ENCODE data around the gene CS.

CS gene

DNA sequence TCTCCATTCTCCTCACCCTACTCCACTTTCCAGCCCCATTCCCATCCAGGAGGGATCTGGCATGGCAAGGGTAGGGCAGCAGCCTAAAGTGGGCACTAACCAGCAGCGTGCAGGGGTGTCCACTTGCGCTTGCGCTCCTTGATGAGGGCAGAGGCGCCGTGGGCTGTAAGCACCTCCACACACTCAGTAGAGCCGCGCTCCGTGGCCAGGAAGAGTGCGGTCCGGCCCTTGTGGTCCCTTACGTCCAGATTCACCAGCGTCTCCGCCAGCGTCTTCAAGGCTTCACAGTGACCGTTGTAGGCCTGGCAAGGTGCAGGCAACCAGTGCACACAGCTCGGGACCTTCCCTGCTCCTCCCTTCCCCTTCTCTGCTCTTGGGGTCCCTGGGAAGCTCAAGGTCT is 52.2 kb downstream of the CS start:
- no peak for DNase-seq (ENCODE audit: low read depth, low spot score)

GRCh38 chr12:56244494-56244893 is 55.6 kb downstream of the CS start:
- no peak for DNase-seq (ENCODE audit: low read depth, low spot score)

GRCh38 chr12:56243731-56244181 is 56.4 kb downstream of the CS start:
- DNase-seq (ENCODE audit: low read depth, low spot score): no peak

DNA sequence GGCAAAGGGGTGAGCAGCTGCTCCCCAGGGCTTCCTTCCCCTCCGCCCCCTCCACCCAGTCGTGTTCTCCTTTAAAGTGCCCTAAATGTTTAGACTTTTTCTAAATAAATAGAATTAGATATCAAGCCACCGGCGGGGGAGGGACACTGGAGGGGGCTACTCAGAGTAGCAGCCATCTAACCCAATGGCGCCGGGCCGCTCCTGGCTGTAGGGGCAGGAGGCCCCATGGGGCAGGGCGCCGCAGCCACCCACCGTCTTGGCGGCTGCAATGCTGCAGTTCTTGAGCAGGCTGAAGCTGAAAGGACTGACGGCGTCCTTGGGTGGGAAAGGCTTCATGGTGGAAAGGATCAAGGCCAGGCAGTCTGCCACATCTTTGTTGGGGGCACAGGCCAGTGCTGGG is 57.1 kb downstream of the CS start:
- no peak for DNase-seq (ENCODE audit: low read depth, low spot score)

- DNase-seq (ENCODE audit: low read depth, low spot score): no peak
Measured at GRCh38 chr12:56241424-56242303, 58.5 kb downstream of the CS start.

DNA sequence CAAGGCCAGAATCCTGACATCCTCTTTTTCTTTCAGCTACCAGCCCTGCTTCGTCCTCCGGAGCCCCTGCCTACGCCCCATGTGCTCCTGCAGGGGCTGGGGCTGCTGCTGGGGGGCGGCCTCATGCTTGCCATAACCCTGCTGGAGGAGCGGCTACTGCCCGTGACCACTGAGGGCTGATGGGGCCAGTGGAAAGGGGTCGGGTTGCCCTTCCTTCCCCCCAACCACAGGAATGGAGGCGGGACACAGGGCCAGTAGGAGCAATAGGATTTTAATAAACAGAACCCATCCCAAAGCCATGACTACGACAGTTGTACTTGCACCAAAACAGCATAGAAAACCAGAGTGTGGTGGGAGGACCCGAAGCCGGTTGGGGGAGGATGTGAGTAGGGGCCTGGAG is 62.6 kb downstream of the CS start:
- DNase-seq (ENCODE audit: low read depth, low spot score): no peak

GRCh38 chr12:56236985-56237384 is 63.1 kb downstream of the CS start:
- no peak for DNase-seq (ENCODE audit: low read depth, low spot score)

DNA sequence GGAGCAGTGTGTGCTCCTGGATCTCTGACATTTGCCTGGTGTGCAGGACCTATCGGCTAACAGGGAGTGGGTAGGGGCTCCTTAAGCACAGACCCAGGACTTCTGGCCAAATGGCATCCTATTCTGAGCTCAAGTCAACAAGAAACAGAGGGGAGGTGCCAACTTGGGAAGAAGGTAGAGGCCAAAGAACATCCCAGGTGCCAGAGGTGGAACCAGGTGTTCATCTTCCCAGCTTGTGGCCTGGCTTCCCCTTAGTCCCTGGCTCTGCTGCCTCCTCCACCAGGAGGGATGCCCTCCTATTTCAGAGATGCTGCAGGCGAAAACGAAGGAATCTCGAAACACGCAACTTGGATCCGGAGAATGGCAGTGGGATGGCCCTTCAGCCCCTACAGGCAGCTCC is 64.0 kb downstream of the CS start:
- DNase-seq (ENCODE audit: low read depth, low spot score): no peak

DNA sequence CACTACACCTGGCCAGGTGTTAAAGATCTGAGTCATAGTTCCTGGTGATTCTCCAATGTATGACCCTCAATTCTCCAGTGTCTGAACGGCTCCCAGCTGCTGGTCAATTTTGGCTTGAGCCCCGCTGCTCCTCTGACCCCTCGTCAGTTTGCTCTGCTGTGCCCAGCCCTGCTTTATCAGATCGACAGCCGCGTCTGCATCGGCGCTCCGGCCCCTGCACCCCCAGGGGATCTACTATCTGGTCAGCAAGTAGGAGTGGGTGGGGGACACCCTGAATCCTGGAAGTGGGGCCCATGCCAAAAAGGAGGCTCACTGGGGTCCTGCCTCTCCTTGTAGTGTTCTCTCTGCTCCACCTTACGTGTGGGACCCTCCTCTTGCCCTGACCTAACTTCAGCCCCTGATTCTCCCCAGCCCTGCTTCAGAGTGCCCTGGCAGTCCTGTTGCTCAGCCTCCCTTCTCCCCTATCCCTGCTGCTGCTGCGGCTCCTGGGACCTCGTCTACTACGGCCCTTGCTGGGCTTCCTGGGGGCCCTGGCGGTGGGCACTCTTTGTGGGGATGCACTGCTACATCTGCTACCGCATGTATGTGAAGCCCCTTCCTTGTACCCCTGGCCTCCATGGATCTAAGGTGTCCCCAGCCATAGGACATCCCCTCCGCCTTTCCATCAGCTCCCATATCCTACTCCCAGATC is 65.2 kb downstream of the CS start:
- no peak for DNase-seq (ENCODE audit: low read depth, low spot score)

DNA sequence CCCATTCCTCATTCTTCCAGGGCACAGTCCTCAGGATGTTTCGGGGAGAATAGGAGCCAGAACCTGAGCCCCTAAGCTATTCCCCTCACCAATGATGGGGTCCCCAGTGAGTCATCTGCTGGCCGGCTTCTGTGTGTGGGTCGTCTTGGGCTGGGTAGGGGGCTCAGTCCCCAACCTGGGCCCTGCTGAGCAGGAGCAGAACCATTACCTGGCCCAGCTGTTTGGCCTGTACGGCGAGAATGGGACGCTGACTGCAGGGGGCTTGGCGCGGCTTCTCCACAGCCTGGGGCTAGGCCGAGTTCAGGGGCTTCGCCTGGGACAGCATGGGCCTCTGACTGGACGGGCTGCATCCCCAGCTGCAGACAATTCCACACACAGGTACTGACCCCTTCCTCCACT is 68.9 kb downstream of the CS start:
- DNase-seq (ENCODE audit: low read depth, low spot score): no peak

DNA sequence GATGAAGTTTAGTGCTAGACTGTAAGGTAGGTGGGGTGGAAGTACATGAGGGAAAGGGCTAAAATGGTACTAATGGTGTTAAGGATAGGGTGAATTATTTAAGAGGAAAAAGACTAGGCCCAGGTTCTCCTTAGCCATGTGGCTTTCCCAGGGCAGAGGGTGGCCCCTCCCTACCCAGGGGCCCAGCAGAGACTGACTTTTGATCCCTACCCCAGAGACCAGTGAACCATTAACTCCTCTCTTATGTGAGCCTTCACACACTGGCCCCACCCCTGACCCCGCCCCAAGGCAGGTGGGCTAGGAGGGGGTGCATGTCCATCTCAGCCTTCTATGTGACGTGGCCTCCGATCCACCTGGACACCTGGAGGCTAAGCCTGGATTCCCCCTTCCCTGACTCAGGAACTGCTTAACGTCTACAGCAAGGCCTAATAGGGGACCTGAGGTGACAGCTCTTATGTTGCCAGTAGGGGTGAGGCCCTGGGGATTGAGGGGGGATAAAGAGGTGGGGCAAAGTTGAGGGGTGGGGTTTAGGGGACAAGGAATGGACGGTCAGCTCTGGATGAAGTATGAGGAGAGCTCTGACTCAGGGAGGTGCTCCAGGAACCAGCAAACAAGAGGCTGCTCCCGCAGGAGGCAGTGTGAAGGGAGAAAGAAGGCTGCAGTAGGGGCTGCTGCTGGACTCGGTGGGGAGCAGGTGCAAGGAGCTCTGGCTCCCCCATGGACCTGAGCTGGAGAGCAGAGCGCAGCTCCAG is 69.5 kb downstream of the CS start:
- DNase-seq (ENCODE audit: low read depth, low spot score): no peak

DNA sequence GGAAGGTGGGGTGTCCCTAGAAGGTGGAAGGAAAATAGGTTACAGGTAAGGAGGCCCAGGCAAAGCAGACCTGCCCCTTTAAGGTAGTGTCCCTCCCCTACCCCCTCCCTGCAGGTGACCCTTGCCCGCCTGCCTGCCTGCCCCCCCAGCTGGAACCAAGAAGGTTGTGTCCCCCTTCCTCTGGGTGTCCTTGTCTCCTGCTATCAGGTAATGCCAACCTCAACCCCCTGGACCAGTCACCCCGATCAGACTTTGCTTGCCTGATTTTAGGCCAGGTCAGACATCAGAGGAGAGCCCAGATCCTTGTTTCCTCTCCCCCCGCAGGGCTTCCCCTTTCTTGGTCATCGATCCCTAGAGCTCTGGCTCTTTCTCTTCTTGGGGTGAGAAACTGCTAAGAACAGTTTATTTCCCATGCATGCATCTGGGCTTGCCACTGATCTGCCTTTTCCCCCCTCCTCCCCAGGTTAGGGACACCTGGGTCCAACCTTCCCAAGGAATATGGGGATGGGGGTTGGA is 70.2 kb downstream of the CS start, which contains the start of gene SLC39A5:
SLC39A5 (plus strand) TSS at position 136 of the 516 bp plus-strand sequence. CDS start 1,224 bp downstream, outside the sequence.
- DNase-seq (ENCODE audit: low read depth, low spot score): no peak

GRCh38 chr12:56229082-56229481 is 71.0 kb downstream of the CS start:
- DNase-seq (ENCODE audit: low read depth, low spot score): no peak

DNA sequence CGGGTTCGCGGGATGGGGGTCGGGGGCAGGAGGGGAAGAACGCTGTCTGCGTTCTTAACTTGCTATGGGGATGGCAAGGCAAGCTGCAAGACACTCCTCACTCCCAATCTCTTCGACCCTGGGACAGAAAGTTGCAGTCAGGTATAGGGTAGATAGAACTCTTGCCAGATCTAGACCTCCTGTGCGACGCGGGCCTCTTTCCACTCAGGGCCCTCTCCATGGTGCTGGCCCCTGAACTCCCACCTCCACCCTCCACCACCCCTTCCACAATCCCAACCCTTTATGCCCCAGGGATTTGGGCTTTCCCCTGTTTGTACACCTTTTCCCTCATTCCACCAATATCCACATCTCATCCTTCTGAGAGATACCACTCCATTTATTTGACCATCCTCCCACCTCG is 75.2 kb downstream of the CS start:
- DNase-seq (ENCODE audit: low read depth, low spot score): no peak

- peak; percentile 92 for DNase-seq (ENCODE audit: low read depth, low spot score)
Measured at GRCh38 chr12:56224102-56224701, 75.9 kb downstream of the CS start, which contains the start of gene NABP2. Gene NABP2 (plus strand): TSS chr12:56224342. CDS start chr12:56224857, 515 bp downstream.

DNA sequence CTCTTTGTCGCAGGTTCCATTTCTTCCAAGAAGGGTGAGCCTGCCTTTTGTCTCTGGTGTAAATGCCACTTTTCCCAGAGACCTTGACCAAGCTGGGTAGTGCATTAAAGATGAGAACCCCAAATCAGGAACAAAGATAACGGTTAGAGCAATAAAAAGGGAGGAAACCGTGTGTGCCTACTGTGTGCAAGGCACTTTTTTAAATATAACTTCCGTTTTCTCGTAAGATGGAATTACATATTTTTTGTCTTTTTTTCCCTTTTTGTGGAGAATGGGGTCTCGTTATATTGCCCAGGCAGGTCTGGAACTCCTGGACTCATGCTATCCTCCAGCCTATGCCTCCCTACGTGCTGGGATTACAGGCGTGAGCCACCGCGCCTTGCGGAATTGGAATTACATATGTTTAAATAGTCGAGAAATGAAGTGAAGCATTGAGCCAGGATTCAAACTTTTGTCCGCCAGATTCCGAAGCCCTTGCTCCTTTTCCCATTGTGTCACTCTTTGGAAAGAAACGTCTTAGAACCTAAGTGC is 76.5 kb downstream of the CS start:
- no peak for DNase-seq (ENCODE audit: low read depth, low spot score)

- no peak for DNase-seq (ENCODE audit: low read depth, low spot score)
Measured at GRCh38 chr12:56222531-56222895, 77.6 kb downstream of the CS start.

DNA sequence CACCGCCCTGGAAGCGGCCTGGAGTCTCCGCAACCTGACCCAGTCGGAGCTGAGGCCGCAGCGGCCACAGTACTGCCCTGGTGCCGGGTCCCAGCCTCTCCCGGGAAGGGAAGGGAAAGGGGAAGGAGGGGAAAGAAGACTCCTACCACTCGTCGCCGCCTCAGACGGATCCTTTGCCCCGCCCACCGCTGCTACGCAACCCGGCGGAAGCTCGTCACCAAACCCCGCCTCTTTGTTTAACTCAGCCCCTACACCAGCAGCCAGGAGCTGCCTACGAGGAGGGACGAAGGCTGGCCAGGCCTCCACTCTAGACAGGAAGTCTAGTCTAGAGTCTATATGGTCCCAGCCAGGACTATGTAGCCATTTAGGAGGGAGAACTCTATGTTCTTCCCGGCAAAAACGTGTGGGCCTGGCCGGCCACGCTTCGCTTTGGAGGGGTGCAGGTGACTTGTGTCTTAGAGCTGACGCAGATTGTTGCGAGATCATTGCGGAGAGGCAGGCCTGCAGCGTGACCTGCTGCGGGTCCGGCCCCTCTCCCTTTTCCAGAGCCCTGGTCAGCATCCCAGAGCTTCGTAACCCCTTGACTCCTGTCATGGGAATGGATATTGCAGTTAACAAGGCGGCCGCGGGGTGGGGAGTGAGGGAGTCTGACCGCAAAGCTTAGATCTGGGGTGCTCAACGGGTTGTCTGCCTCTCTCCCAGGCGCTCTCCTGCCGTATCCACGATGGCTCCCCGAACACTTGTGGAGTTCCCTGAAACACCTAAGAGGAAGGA is 78.2 kb downstream of the CS start, which contains the start of gene RNF41:
RNF41 (minus strand) TSS at position 166 of the 774 bp plus-strand sequence. CDS start 7,875 bp downstream, outside the sequence.
- peak; percentile 90 for DNase-seq (ENCODE audit: low read depth, low spot score)

Data from iPS DF 19.7 (cell line).